HG03066 (cell line): ENCODE measurements around the gene OLFML2B.

Experiments
- ATAC-seq: cut with Tn5 transposase; IDR thresholded peaks from one replicate; pipeline ENCODE4 v1.9.1; 2021; ENCODE audit warnings: low read depth; ENCODE audit not compliant: unreplicated experiment

OLFML2B gene

GRCh38 chr1:161981735-161982506, 41.7 kb downstream of the OLFML2B start:
- ATAC-seq: no peak

DNA sequence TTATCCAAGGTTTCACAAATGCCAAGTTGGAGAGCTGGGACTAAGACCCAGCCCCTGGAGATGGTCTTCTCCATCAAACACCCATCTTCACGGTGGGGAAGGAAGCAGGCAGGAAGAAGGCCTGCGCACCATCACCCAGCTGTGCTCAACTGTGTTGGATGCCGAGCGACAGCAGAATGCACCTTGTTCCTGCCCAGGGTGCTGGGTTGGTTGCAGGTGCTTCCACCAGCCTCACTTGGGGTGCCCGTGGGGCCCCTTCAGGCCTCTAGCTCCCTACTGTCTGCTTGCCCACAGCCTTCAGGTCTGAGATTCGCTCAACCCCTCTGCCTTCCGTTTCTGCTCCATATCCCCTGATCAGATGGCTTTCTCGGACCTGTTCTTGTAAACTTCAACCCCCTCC, 42.5 kb downstream of the OLFML2B start:
- no peak for ATAC-seq

DNA sequence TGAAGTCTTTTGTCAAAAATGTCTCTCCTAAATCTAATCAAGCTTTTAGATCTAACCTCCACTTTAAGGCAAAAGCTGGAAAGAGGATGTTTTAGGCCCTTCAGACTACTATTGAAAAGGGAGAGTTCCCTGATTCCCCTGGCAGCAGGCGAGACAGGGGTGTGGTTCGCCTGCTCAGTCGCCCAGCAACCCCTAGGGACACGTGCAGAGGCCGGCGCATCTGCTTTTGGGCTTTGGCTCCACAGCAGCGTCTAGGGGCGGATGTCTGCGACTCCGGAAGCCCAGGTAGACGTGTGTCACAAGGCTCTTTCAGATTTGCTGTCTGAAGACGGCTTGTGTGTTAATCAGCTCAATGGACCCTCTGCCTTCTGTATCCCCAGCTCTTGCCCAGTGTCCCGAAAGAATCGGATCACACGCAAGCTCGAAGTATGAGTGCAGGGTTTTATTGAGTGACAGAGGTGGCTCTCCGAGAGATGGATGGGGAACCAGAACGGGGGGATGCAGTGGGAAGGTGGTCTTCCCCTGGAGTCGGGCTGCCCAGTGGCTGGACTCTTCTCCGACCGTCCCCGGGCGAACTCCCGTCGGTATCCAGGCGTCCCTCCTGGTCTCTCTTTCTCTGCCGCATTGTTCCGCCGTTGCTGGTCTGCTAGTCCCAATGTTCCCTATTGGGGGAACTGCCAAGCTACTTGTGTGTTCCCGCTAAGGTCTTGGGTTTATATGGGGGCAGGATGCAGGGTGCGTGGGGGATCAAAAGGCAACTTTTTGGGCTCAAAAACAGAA, 45.5 kb downstream of the OLFML2B start:
- no peak for ATAC-seq

DNA sequence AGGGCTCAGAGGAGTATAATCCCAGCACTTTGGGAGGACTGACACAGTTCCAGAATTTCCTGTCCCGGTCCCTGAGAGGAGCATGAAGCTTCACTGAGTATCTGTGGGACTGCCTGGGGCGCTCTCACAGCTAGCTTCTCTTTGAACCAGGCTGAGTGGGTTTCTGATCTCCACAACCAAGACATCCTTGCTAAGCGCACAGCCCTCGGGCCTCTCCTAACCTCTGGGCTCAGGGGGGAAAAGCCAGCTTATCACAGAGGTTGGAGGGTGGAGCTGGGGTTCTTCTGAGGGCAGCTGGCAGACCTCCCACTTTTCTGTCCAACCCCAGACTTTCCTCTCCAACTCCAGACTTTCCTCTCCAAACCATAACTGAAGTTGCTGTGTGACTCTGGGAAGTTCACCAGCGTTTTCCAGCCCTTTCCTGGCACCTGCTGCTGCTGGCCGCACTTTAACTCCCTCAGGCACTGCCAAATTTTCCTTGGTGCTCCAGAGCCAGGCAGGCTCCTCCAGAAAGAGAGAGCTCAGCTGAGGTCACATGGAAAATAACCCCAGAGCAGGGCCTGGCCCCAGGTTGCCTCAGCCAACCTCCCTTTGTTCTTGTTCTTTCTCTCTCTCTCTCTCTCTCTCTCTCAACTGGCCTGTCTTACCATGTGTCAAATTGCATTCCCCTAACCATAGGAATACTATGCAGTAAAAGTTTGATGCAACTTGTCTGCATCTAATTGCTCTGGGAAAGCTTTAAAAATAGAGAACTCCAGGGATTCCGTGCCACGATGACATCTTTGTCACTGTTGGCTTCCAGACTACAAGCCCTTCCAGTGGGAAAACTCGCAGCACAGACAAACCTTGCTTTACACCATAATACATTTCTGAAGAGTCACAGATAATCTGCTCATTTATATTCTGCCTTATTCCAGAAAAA, 49.5 kb downstream of the OLFML2B start:
- ATAC-seq: no peak

GRCh38 chr1:161972828-161973227, 50.8 kb downstream of the OLFML2B start:
- ATAC-seq: no peak

- ATAC-seq: no peak
Observed at GRCh38 chr1:161970633-161971032, 53.0 kb downstream of the OLFML2B start.

- ATAC-seq: no peak
Observed at GRCh38 chr1:161970036-161970435, 53.6 kb downstream of the OLFML2B start.

GRCh38 chr1:161966067-161966466, 57.6 kb downstream of the OLFML2B start:
- no peak for ATAC-seq

DNA sequence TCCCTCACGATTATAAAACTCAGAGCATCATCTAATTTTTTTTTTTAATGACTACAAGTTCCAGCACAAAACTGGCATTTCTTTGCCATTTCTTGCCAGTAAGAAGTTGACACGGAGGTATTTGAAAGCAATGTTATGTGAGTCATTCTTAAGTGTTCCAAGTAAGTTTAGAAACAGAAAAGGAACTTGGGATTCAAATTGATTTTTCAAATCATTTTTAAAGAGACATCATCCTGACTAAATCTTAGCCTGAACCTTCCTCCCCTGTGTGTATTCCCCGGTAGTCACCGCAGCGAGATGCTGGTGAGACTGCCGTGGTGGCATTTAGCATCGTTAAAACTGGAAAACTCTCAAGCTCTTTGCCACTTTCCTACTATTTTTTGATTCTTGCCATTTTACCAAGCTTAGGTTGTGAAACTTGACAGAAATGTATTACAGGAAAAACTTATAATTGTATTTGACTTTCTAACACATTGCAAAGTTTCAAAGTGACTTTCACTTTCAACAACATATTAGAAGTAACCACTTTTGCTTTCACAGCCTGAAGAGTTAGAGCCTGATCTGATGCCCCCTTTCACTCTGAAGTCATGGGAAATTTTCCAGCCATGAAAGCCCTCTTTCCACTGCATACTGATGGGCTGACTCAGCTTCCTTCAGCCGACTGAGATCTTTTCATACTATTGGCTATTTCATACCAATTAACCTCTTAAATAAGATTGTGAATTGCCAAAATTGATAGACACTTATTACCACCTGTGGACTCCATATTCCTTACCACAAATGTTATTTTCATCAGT, 61.4 kb downstream of the OLFML2B start:
- peak; percentile 94 for ATAC-seq

- ATAC-seq: no peak
Observed at GRCh38 chr1:161958425-161958824, 65.2 kb downstream of the OLFML2B start.

- ATAC-seq: no peak
Observed at GRCh38 chr1:161956930-161957329, 66.7 kb downstream of the OLFML2B start.

- no peak for ATAC-seq
Observed at GRCh38 chr1:161956097-161956496, 67.6 kb downstream of the OLFML2B start.

GRCh38 chr1:161955606-161956005, 68.1 kb downstream of the OLFML2B start:
- ATAC-seq: no peak

- ATAC-seq: no peak
Observed at GRCh38 chr1:161954466-161954865, 69.2 kb downstream of the OLFML2B start.

DNA sequence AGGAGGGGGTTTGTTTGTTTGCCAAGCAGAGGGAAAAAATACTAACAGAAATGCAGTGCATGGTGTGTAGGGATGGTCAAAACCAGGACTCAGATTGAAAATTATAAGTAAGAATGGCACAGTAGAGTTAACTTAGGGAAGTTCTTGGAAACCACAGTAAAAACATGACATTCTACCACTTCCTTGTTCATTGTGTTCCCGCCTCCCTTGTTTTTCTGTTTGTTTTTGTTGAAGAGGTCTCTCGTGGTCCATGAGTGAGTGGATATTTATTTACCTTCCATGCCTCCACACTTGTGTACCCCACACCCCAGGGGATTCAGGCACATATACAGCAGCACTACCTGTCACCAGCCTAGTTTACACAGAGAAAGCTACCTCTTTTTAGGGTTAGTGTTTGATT, 69.6 kb downstream of the OLFML2B start:
- no peak for ATAC-seq

GRCh38 chr1:161953256-161953920, 70.3 kb downstream of the OLFML2B start:
- no peak for ATAC-seq

DNA sequence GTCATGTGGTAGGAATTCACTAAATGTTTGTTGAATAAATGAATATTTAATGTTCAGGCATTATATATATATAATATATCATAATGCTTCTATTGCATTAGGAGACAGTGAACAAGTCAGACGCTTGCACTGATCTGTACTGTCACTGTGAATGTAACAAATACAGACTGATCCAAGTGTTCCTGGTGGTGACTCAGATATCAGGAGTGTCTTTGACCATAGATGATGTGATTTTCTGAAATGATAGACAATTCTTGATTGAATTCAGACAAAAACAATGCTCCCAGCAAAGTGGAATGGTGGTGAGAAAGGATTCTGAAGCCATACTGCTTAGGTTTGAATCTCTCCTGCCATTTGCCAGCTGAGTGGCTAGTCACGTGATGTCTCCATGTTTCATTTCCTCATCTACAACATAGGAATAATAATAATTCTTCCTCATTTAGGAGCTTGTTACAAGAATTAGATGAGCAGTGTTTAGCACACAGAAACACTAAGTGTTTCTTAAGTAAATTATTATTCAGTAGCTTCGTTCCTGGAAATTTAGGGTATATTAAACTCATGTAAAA, 71.0 kb downstream of the OLFML2B start:
- no peak for ATAC-seq

DNA sequence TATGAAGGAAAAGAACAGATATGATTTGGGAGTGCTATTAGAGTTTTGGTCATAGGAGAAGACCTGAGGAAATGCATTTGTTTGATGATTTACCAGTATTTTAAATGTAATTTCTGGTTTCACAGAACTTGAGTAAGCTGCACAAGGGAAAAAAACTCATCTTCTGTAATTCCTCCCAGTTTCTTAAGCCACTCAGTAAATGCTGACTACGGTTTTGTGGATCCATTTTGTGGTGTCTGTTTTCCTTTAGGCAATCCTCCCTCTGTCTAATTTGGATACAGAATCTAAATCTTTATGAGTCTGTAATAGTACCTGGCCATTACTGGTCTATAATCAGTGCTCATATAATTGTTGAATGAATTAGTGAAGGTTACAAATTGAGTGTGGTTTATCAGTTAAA, 72.0 kb downstream of the OLFML2B start:
- no peak for ATAC-seq

- no peak for ATAC-seq
Observed at GRCh38 chr1:161950377-161950776, 73.3 kb downstream of the OLFML2B start.
